Fibroblast of skin of abdomen (primary cell): ENCODE data around the gene GPR39.
"Not testable (repeated sequence)": the region's sequence is repeated elsewhere in the genome, so short reads cannot be mapped to it uniquely, and the experiment has no call there.

Experiments
- DNase-seq: peaks from one replicate; pipeline ENCODE4 v3.0.0-alpha.2; 2013

Gene GPR39

DNA sequence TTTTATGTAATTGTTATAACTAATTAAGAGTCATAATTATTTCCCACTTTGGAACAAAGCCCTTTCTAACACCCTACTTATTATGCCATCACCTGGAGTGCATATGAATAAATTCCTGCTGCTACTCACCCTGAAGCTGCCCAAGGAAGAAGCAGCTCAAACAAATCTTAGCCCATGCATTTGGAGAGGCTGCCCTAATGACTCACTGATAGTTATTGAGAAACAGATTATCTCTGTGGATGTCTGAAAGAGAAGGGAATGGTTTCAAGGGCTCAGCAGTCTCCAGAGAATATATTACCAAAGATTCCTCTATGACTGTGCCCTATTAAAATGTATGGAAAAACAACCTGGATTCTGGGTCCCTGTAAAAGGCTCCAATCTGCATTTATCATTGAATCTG is 81.0 kb downstream of the GPR39 start:
- no peak for DNase-seq

DNA sequence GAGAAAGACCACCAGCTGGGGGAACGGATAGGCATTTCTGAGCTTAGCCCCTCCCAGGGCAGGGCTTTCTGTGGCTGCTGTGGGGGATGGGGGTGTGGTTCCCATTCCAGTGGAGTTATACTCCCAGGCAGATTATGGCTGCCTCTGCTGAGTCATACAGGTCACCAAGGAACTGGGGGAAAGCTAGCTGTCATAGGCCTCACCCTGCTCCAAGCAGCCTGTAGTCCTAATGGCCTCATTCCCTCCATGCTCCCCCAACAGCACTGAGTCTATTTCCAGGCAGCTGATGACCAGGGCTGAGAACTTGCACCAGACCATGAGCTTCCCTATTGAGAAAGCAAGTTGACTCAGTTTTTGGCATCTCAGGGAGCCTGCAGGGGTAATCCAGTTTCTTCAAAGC is 87.1 kb downstream of the GPR39 start:
- DNase-seq: peak; percentile 29

DNA sequence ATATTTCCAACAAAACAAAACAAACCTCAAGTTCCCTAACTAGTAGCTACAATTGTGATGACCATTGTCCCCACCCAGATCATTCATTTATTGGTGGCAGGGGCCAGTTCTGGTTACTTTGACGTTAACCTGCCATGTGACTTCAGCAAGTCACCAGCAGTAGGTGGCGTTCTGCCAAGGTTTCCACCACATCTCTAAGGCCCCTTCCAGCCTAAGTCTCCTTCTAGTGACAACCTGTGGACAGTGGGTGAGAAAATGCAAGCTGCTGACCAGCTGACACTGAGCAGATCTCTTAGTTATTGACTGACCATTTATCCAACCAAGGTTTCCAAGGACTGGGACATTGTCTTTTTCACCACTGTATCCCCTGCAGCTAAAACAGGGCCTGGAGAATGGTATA is 98.4 kb downstream of the GPR39 start:
- DNase-seq: no peak

DNA sequence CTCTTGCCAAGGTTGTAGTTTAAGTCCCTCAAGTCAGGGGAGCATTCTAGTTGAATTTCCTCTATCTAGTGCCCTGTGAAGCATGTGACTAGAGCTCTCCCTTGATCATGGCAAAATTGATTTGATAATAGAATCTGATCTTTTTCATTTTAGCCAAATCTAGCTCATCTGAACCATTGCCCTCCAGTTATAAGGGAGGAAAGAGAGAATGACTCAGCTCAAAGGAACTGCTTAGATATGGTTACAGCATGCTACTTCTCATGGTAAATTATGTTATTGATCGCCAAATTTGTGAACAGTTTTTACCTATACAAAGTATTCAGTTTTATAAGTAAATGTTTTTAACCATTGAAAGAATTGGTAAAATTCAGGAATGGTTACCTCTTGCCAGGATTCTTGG is 100.8 kb downstream of the GPR39 start:
- no peak for DNase-seq

DNA sequence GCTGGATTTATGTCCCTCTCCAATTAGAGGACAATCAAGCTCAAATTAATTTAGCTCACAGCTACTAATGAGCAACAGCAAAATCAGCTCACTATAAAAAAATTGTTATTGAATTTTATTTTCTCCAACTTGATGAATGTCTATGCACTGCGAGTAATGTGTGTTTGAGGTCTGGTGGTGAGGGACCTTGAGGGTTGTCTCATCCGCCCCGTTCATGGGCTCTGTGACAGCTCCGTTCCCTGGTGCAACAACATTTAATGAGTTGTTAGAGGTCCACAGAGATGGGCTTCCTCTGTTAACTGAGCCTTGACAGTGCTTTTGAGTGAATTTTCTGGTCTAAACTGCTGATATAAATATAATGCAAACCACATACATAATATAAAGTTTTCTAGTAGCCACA is 101.7 kb downstream of the GPR39 start:
- DNase-seq: no peak

DNA sequence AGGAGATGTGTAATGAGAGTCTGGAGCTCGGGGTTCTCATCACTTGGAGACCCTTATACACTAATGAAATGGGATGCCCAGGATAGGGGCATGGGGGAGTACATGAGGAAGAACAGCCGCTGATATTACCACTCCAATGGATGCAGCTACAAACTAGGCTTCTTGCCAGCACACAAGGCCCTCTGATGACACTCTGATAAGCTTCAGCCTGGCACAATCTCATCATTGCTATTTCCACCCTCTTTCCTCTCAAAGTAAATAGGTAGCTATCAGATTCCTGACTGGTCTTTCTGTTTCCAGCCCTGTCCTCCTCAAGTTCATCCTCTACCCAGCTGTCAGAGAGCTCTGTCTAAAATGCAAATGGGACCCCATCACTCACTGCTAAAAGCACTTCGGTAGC is 103.0 kb downstream of the GPR39 start:
- DNase-seq: no peak

DNA sequence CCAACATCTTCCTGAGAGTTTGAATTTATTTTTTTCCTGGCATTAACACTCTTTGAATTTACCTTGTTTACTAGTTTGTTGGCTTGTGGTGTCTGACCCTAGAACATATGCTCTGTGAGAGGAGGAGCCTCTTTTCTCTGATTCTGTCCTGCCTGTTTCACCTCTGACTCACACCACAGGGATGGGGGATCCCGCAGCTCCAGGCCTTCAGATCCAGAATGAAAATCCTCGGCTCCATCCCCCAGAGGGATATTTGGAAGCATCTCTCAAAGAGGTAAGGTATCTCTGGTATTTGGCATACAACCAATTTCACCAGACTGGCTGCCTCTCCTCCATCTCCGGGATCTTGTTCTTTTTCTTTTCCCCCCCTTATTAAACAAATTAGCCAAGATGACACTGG is 104.7 kb downstream of the GPR39 start:
- DNase-seq: peak; percentile 77

DNA sequence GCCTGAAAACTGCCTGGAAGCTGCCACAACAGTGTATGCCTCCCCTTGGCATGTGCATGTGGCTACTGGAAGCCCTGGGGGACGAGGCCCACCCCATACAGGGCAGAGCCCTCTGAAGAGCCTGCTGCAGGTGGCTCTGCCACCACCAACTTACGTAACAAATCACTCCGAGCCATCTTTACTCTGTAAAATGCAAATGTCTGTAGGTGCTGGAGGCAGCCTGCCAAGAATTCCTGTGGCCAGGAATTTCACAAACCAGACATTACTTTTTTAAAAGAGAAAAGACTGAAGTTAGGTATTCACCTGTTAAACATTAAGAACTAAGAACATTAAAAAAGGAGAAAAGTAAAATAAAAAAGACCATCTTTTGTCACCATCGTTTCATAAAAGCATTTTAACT is 106.3 kb downstream of the GPR39 start:
- DNase-seq: no peak

DNA sequence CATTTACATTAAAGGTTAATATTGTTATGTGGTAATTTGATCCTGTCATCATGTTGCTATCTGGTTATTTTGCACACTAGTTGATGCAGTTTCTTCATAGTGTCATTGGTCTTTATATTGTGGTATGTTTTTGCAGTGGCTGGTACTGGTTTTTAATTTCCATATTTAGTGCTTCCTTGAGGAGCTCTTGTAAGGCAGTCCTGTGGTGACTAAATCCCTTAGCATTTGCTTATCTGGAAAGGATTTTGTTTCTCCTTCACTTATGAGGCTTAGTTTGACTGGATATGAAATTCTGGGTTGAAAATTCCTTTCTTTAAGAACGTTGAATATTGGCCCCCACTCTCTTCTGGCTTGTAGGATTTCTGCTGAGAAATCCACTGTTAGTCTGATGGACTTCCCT is 120.5 kb downstream of the GPR39 start:
- DNase-seq: not testable (repeated sequence)

DNA sequence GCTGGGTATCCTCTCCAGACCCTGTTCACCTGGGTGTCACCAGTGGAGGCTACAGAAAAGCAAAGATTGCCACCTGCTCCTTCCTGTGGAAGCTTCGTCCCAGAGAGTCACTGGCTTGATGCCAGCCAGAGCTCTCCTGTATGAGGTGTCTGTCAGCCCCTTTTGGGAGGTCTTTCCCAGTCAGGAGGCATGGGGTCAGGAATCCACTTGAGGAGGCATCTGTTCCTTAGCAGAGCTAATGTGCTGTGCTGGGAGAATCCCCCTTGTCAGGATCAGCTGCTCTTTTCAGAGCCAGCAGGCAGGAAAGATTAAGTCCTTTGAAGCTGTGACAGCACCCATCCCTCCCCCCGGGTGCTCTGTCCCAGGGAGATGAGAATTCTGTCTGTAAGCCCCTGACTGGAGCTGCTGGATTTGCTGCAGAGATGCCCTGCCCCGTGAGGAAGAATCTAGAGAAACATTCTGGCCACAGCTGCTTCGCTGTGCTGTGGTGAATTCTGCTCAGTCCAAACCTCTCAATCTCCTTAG is 121.8 kb downstream of the GPR39 start:
- no peak for DNase-seq

DNA sequence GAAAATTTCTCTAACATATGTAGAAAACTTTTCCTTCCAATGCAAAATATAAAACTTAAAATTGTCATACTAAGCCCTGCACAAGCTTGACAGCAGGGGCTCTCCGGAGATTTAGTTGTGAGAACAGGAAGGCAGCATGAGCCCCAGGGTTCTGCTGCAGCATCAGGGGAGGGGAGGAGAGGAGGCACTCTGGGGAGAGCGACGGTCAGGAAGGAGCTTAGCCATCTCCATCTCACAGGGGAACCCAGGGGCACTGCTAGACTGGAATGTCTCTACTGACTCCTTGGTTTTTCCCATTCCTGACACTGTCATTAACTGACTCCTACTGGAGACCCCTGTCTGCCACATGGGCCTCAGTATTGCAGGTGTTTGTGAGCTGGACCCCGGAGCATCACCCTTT is 123.6 kb downstream of the GPR39 start:
- DNase-seq: no peak

DNA sequence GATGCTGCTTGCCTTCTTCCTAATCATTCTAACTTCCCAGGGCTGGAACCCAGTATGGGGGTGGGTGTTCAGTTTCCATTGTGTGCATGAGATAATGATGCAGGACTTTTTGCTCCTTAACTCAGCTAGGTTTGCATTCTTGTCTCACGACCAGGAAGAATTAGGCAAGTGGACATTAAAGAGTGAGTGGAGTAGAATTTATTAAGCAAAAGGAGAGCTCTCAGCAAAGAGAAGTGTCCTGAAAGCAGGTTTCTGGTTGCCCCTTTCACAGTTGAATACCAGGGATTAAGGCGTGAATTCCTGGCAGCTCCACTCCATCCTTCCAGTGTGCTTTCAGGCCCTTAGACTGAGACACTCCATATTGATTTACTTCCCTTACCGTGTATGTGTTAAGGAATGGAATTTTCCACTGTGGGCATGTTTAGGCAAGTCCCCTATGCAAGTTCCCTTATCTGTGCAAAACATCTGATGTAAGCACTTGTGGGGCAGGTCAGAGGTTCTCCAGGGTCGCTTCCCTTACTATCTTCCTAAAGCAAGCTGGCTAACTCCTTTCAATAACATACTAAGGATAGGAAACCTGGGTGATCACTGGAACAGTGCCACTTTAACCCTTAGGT is 126.5 kb downstream of the GPR39 start:
- no peak for DNase-seq

DNA sequence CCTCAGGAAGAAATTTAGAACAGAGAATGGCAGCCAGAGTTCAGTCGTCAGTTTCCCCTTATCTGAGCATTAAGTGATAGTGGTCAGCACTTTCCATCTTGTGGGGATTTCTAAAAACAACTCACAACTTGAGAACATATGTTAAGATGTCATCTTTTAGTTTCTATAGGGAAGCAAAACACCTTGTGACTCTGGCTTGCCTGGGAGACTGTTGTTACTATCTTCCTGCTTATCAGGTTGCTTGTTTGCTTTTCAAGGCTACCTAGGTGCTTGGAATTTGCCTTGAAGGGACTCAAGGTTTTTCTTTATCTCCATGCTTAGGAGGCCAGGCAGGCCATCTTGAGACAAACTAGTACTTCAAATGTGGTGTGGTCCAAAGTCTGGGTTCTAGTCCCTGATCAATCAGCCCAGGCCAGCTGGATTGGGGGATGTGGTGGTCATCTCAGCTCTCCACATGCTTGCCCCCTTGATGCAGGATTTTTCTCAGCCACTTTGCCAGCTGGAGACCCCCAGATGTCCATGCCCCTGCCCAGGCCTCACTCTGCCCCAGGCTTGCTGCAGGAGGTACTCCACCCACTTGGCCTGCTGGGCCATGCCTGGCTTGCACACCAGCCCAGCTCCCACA is 127.5 kb downstream of the GPR39 start:
- no peak for DNase-seq

DNA sequence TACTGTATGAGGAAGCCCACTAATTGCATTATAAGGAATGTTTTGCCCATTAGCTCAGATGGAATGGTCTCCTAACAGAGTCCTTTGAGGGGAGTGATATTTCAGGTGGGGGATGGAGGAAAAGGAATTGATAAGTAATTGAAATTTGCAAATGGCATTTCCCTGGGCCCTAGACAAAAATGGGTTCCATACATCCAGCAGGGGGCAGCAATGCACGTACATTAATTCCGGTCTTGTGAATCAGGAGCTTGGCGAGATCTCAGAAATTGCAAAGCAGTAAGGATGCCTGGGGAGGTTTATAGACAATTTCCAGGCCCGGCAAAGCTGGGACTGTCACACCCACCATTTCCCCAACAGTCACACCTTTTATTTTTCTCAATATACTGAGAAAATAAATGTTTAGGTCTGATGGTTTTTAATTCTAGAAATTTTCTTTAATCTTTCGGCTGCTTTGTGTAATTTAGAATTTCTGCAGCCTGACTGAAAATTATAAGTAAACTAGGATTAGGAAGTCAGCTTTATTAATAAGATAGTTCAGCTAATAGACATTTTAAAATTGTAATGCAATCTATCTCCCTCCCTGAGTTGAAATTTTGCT is 130.6 kb downstream of the GPR39 start:
- DNase-seq: peak; percentile 74

DNA sequence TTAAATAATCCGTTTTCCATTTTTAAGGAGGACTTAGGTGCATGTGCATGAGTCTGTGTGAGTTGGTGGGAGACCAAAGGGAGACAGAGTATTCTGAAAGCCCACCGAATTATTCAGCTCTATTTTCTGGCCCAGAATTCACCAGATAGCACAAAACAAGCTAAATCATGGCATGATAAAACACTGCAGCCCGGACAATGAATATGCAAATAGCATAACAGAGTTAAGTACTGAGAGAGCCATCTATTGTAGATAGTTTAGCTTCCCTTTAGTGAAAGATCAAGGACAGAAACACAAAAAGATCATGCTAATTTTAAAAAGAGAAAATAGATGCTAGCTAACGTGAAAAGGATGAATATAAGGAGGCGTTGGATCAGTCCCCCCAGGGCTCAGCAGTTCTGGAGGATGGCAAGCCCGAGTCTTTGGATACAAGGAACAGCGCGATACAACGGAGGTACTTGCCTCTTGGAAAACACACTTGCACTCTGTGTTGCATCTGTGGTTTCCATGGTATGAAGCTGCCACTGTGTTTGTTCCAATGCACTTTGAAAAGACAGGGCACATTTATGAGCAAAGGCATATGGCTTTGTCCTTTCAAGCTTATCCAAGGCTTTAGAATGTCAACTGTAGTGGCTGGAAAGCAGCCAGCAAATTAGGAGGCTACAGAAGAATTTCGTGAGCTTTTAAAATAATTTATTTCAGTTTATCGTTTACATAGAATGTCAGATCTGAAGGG is 133.5 kb downstream of the GPR39 start:
- no peak for DNase-seq

DNA sequence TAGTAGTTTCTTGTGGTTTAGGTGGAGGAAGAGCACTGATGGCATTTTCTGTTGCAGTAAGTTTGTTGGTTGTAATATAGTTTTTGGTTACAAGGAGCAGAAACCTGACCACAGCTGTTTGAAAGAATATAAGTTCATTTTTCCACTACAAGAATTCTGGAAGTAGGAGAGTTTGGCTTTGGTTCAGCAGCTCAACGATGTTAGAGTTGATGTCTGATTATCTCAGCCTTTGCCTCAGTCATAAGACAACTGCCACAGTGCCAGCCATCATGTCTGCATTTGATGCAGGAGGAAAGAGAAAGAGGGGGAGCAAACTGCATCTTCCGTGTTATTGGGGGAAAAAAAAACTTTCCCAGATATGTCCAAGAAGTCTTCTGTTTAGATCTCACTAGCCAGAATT is 134.3 kb downstream of the GPR39 start:
- peak; percentile 25 for DNase-seq

DNA sequence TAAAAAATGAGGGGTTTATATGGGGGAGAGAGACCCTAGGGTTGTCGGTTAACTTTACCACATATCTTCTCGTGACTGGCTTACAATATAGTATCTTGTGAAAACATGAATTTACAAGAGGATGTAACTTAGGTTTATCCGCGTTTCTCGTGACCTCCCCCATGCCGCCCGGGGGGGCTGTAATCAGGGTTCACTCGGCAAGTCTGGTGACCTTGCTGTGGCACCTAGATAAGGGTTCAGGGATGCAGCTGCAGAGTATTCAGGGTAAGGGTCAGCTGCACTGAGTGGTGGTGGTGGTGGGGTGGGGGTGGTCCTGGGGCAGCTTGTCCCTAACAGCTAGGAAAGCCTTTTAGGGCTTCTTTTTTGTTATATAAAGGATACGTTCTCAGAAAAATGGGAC is 141.1 kb downstream of the GPR39 start:
- no peak for DNase-seq

DNA sequence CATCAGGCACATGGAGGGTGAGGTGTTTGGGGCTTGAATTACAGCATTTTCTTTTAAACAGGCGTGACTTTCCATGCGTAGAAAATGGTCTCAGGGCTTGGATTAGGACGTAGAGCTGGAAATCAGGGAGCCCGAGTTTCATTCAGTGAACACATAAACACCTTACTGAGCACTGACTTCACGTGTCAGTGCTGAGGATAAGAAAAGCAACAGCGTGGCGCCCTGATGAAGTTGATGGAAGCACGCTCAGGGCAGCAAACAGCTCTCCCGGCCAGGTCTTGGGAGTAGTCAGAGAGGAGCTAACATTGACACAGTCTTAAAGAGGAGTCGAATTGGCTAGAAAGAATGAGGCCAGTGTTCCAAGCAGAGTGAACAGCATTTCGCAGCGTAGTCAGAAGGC is 142.7 kb downstream of the GPR39 start:
- no peak for DNase-seq

DNA sequence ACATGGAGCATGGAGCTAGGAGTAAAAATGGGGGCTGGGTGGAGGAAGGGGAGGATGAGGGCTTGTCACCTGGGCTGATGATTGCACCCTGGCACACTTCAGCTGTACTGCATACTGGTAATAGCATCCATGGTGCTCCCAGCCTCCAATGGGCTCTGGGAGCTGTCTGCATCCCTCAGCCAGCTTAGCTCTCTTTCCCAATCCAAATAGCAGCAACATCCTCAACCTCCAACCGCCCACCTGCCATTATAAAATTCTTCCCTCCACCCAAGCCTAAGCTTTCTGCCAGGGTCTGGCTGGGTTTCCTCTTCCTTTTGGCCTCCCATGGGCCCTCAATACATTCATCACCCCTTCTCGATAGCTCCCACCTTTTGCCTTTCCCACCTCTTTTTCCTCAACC is 143.3 kb downstream of the GPR39 start:
- no peak for DNase-seq

DNA sequence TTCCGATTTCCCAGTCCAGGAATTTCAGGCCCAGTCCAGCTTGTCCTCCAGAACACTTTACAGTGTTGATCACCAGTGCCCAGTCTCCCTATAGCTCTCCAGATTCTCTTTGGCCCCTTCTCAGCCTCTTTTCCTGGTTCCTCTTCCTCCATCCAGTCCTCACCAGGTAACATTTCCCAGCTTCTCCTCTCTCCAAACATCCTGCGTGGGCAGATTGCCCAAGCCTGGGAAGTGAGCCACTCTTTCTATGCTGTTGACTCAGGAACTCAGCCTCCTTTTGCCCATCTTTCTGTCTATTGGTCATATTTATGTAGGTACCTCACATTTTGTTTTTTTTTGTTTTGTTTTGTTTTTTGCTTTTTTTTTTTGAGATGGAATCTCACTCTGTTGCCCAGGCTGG is 144.0 kb downstream of the GPR39 start:
- no peak for DNase-seq

DNA sequence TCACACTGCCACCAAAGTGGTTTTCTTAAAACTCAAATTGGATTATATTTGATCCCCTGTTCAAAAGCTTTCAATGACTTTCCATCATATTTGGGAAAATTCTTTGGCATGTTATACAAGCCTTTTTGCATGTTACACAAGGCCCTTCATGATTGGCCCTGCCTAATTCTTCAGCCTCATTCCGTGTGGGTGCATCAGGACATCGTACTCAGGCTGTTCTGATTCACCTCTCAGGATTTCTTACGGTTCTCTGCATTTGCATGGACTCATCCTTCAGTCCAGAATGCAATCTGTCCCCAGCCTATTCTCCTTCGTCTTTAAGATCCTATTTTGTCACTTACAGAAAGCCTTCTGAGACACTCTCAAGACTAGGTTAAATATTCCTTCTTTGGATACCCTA is 145.6 kb downstream of the GPR39 start:
- no peak for DNase-seq

DNA sequence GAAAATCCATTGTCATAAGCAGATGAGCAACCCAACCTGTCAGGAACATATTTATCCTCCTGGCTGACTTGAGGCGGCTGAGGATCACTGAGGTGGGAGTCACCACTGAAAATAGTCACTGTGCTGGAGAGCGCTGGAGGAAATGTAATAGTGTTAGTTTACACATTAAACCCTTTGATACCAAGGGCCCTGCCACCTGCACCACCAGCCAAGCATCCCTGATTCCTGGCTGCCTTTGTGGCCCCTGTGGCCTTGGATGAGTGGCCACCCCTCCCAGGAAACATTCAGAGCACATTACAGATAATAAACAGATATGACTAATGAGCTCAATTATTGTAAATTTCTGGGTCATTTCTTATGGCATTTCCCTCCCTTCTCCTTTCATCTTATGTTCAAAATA is 147.5 kb downstream of the GPR39 start:
- no peak for DNase-seq

DNA sequence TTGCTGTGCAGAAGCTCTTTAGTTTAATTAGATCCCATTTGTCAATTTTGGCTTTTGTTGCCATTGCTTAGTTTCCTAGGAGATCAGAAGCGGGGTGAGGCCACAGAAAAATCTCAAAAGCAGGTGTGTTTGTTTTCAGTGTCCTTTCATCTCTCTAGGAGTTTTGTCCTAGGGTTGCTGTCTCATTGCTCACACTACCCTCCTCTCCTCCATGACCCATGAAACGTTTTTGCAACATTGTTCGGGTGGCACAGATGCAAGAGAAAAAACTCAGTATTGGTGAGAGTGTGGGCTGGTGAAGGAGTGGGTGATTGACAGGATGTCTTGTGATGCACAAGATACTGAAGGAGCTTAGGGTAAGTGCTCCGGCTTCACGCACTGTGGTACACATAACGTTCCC is 149.8 kb downstream of the GPR39 start:
- DNase-seq: no peak

DNA sequence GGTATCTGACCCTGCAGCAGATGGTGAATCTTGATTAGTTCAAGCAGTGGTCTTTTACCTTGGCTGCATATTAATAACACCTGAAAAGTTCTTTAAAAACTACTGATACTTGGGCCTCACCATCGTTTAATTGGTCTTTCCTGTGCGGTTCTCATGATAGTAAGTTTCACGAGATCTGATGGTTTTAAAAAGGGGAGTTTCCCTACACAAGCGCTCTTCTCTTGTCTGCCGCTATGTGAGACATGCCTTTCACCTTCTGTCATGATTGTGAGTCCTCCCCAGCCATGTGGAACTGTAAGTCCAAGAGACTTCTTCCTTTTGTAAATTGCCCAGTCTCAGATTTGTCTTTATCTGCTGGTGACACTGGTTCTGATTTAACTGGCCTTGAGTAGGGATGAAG is 151.1 kb downstream of the GPR39 start:
- no peak for DNase-seq
